Ectodermal cell (in vitro differentiated cells): ENCODE data around the gene VSTM4.

Source experiments
- H3K27ac ChIP-seq: 2 replicates; pipeline ENCODE4 v1.7.0; 2013; ENCODE audit warnings: mild to moderate bottlenecking, low read depth, low read length; ENCODE audit not compliant: insufficient read depth, poor library complexity, severe bottlenecking
- H3K27me3 ChIP-seq: 2 replicates; pipeline ENCODE4 v1.7.0; 2013; ENCODE audit warnings: mild to moderate bottlenecking, low read length; ENCODE audit not compliant: insufficient read depth, control insufficient read depth, poor library complexity, severe bottlenecking
- H3K36me3 ChIP-seq: one replicate; pipeline ENCODE4 v1.7.0; 2013; ENCODE audit warnings: low read length; ENCODE audit not compliant: control insufficient read depth, insufficient read depth
- H3K4me1 ChIP-seq: one replicate; pipeline ENCODE4 v1.7.0; 2013; ENCODE audit warnings: low read length; ENCODE audit not compliant: control insufficient read depth, insufficient read depth
- H3K4me3 ChIP-seq: 2 replicates; pipeline ENCODE4 v1.7.0; 2013; ENCODE audit warnings: low read depth, low read length, control low read depth; ENCODE audit not compliant: insufficient read depth
- H3K9me3 ChIP-seq: 2 replicates; pipeline ENCODE4 v1.7.0; 2013; ENCODE audit warnings: mild to moderate bottlenecking, low read length, moderate library complexity; ENCODE audit not compliant: control insufficient read depth
- WGBS, 2 experiments: methylation state at CpG; one replicate each; pipeline ENCODE4 v1.1.7; 2013; ENCODE audit warnings: missing lambda C conversion rate in 2 of 2; 5-methylcytosine and 5-hydroxymethylcytosine counted together

The VSTM4 gene

GRCh38 chr10:49157229-49157628 is 41.9 kb upstream of the VSTM4 start:
- Histone ChIP-seq H3K9me3 (no peaks in the 10 kb centered on the region), H3K4me1 (no peaks in the 10 kb centered on the region), H3K27me3 (no peaks in the 10 kb centered on the region), H3K4me3 (no peak overlapping the region), H3K27ac (no peak overlapping the region), H3K36me3 (no peaks in the 10 kb centered on the region)
- WGBS, 2 experiments = 90 to 97% methylated on average over 3 of the region's 3 CpGs

- no peaks in the 10 kb centered on the region for H3K27me3 ChIP-seq
- no peak overlapping the region for H3K27ac ChIP-seq
- no peaks in the 10 kb centered on the region for H3K9me3 ChIP-seq
- 97 to 98% methylated on average over 6 of the region's 6 CpGs for whole genome bisulfite sequencing, 2 experiments
- H3K36me3 ChIP-seq = no peaks in the 10 kb centered on the region
- H3K4me1 ChIP-seq = no peaks in the 10 kb centered on the region
- H3K4me3 ChIP-seq = no peak overlapping the region
Measured at GRCh38 chr10:49154641-49155040, 39.3 kb upstream of the VSTM4 start.

- Histone ChIP-seq H3K27me3 (no peaks in the 10 kb centered on the region), H3K27ac (no peak overlapping the region), H3K4me3 (no peak overlapping the region), H3K9me3 (no peaks in the 10 kb centered on the region), H3K4me1 (no peaks in the 10 kb centered on the region), H3K36me3 (no peaks in the 10 kb centered on the region)
- WGBS, 2 experiments = 100% methylated on average over 1 of the region's 1 CpG
Measured at GRCh38 chr10:49153971-49154370, 38.6 kb upstream of the VSTM4 start.

- no peak overlapping the region for H3K27ac ChIP-seq
- no peaks in the 10 kb centered on the region for H3K36me3 ChIP-seq
- H3K27me3 ChIP-seq = no peaks in the 10 kb centered on the region
- H3K9me3 ChIP-seq = no peaks in the 10 kb centered on the region
- WGBS, 2 experiments = 85 to 91% methylated on average over 4 of the region's 4 CpGs
- H3K4me3 ChIP-seq = no peak overlapping the region
- H3K4me1 ChIP-seq = no peaks in the 10 kb centered on the region
Measured at GRCh38 chr10:49153115-49153514, 37.8 kb upstream of the VSTM4 start.

- 94 to 95% methylated on average over 4 of the region's 4 CpGs for WGBS, 2 experiments
Measured at GRCh38 chr10:49152663-49153062, 37.3 kb upstream of the VSTM4 start.

GRCh38 chr10:49152037-49152436 is 36.7 kb upstream of the VSTM4 start:
- WGBS, 2 experiments = 97 to 100% methylated on average over 3 of the region's 4 CpGs
- Histone ChIP-seq H3K4me3 (no peak overlapping the region), H3K4me1 (no peaks in the 10 kb centered on the region), H3K36me3 (no peaks in the 10 kb centered on the region), H3K27me3 (no peaks in the 10 kb centered on the region), H3K27ac (no peak overlapping the region), H3K9me3 (no peaks in the 10 kb centered on the region)

More at GRCh38 chr10:49152663-49153062, 37.3 kb upstream of the VSTM4 start:
- Histone ChIP-seq H3K36me3 (no peaks in the 10 kb centered on the region), H3K27me3 (no peaks in the 10 kb centered on the region), H3K4me1 (no peaks in the 10 kb centered on the region), H3K4me3 (no peak overlapping the region), H3K9me3 (no peaks in the 10 kb centered on the region), H3K27ac (no peak overlapping the region)

GRCh38 chr10:49151481-49151880 is 36.2 kb upstream of the VSTM4 start:
- no peaks in the 10 kb centered on the region for H3K4me1 ChIP-seq
- H3K36me3 ChIP-seq = no peaks in the 10 kb centered on the region
- no peaks in the 10 kb centered on the region for H3K9me3 ChIP-seq
- no peak overlapping the region for H3K27ac ChIP-seq
- 71% methylated on average over 1 of the region's 1 CpG; no CpG with 5 or more reads in 1 of the 2 experiments for WGBS, 2 experiments
- no peak overlapping the region for H3K4me3 ChIP-seq
- no peaks in the 10 kb centered on the region for H3K27me3 ChIP-seq

GRCh38 chr10:49151025-49151445 is 35.7 kb upstream of the VSTM4 start:
- no peak overlapping the region for H3K4me3 ChIP-seq
- H3K9me3 ChIP-seq = no peaks in the 10 kb centered on the region
- 86 to 91% methylated on average over 2 of the region's 2 CpGs for WGBS, 2 experiments
- no peak overlapping the region for H3K27ac ChIP-seq
- H3K36me3 ChIP-seq = no peaks in the 10 kb centered on the region
- no peaks in the 10 kb centered on the region for H3K27me3 ChIP-seq
- H3K4me1 ChIP-seq = no peaks in the 10 kb centered on the region

- H3K27ac ChIP-seq = no peak overlapping the region
Measured at GRCh38 chr10:49150426-49150825, 35.1 kb upstream of the VSTM4 start.

GRCh38 chr10:49149881-49150280 is 34.6 kb upstream of the VSTM4 start:
- no peaks in the 10 kb centered on the region for H3K4me1 ChIP-seq
- no peak overlapping the region for H3K4me3 ChIP-seq
- H3K27me3 ChIP-seq = no peaks in the 10 kb centered on the region
- 90 to 96% methylated on average over 3 of the region's 3 CpGs for WGBS, 2 experiments
- no peak overlapping the region for H3K27ac ChIP-seq
- H3K36me3 ChIP-seq = no peaks in the 10 kb centered on the region
- H3K9me3 ChIP-seq = no peaks in the 10 kb centered on the region

More at GRCh38 chr10:49150426-49150825, 35.1 kb upstream of the VSTM4 start:
- 90 to 92% methylated on average over 5 of the region's 5 CpGs for WGBS, 2 experiments
- no peaks in the 10 kb centered on the region for H3K27me3 ChIP-seq
- no peaks in the 10 kb centered on the region for H3K36me3 ChIP-seq
- H3K4me1 ChIP-seq = no peaks in the 10 kb centered on the region
- no peak overlapping the region for H3K4me3 ChIP-seq
- no peaks in the 10 kb centered on the region for H3K9me3 ChIP-seq
